CD4-positive, alpha-beta T cell treated with Interleukin-6 for 4 hours (primary cell): ENCODE results near the gene ACHE.

Experiments
- DNase-seq: peaks from one replicate; pipeline ENCODE4 v3.0.0-alpha.2; 2020; ENCODE audit warnings: mixed read lengths

ACHE gene

DNA sequence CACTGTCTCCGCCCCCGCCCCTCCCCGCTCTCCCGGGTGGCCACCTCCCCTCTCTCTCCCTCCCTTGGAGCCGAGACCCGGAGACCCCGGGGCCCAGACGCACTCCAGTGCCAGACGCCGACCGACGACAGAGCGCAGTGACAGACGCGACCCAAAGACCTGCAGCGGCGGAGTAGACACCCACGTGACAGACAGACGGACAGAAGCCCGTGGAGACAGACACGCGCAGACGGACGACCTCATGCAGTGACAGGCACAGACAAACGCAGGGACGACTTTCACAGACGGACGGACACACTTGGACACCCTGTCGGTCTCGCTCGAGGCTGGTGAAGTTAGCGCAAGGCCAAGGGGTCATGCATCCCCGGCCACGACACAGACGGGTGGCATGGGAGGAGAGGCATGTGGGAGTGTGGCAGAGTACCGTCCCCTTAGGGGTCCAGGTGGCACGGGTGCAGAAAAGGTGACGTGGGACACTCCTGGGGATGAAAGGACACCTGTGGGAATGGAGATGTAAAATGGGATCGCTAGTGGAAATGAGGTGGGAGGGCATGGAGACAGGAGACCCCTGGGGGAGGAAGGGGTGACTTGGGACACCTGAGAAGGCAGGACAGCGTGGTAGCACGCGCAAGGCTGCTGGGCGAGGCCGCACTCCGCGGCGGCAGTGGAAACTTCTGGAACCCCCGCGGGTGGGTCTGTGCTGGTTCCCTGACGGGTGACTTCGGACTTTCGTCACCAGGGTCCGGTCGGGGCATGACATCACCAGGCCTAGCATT, 456 bp upstream of the ACHE start:
- DNase-seq, result peak; percentile 44

DNA sequence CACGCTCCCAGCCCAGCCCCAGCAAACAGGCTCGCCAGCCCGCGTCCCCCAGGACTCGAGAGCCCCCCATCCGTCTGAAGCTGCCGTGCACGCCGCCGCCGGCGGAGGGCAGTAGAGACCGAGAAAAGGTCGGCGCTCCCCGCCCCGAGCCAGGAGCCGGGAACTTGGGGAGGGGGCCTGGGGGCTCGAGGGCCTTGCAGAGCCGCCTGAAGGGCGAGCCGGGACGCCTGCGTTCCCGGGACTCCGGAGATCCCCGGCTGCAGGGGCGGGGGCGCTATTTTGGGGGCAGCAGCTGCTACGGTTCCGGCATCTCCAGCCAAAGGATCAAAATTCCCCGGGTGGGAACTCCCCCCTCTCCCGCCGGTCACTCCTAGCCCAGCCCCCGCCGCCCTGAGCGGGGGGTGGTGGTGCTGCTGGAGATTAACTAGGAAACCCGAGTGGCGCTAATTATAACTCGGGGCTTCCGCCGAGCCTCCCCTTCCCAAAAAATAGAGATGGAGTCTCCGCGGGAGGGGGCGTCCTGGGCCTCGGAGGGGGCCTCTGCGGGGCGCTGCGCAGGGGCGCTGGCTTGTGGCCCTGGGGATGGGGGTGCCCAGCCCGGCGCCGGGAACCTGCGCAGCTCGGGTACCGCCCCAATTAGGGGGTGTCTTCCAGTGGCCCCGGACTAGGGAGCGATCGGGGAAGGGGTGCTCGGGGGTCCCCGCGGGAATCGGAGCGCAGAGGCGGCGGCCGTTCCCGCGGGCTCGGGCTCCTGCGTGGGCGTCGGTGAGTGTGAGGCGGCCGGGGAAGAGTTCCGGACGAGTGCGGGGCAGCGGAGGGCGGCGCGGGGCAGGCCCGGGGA, 608 bp downstream of the ACHE start:
- DNase-seq, result peak; percentile 65

DNA sequence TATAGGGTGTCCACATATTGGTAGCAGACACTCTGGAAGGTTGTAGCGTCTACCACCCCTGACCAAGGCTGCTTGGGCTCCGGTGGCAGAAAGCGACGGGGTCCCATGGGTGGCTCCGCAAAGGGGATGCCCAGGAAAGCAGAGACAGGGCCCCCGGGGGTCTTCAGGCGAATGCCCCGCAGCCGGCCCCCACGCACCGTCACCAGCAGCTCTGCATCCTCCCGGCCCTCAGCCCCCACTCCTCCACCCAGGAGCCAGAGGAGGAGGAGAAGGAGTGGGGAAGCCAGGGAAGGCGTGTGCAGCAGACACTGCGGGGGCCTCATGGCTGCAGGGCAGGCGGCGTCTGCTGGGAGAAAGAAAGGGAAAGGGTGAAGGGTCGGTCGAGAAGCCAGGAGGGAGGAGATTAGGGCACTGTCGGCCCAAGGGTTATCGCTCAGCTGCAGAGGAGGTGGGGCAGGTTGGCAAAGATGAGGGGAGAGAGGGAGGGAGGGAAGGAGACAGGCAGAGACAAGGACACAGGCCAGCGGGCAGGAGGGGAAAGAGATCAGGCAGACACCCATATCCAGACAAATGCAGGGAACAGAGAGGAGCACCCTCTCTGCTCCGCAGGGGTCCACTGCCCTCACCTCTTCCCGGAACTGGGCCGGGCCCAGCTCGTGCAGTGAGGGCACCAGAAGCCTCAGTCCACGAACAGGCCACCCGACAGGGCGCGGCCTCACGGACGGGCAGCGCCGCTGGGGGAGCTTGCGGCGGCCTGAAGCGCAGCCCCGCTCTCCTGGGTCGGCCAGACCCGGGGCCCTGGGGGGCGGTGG, 1.6 kb downstream of the ACHE start:
- no peak for DNase-seq

DNA sequence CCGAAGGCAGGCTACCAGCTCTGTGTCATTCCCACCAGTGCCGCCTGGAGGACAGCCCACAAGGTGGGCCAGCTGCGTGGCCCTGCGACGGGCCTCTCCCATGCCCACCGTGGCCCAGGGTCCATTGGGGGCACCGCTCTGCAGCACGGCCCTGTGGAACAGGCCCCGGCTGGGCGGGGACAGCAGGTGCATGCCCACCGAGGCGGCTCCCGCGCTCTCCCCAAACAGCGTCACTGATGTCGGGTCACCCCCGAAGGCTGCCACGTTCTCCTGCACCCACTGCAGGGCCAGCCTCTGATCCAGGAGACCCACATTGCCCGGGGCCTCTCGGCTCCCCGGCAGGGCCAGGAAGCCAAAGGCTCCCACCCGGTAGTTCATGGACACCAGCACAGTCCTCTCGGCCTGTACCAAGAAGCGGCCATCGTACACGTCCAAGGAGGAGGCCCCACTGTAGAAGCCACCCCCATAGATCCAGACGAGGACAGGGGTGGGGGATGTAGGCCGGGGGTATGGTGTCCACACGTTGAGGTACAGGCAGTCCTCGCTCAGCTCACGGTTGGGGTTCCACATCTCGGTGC, 2.3 kb downstream of the ACHE start:
- DNase-seq, result no peak

DNA sequence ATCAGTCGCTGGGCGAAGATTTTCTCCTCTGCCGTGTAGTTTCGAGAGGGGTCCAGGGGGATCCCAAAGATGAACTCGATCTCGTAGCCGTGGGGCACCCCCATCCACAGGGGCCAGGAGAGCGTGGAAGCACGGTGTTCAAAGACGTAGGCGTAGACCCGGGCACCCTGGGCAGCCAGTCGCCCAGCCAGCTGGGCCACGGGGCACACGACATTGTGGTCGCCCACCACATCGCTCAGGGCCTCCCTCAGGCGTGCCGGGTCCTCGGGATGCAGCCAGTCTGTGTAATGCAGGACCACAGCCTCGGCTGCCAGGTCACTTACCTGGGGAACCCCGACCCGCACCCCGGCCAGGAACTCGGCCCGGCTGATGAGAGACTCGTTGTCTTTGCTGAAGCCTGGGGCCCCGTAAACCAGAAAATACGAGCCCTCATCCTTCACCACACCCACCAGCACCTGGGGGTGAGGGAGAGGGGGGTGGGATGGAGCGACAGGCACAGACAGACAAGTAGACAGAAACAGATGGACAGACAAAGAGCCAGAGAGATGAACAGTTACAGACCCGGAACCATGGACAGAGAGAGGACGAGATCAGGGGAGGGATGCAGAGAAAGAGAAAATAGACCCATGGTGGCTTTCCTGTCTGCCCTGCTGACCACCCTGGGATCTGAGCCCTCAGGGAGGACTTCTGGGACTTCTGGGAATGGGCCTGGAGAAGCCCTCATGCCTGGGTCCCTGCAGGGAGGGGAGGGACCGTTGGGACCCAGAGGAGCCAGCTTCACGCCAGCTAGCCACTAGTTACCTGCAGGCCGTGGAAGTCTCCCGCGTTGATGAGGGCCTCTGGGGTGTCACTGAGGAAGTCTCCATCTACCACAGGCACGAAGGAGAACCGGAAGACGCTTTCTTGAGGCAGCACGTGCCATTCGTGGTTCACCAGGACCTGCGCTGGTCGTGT, 3.0 kb downstream of the ACHE start:
- DNase-seq, result no peak

DNA sequence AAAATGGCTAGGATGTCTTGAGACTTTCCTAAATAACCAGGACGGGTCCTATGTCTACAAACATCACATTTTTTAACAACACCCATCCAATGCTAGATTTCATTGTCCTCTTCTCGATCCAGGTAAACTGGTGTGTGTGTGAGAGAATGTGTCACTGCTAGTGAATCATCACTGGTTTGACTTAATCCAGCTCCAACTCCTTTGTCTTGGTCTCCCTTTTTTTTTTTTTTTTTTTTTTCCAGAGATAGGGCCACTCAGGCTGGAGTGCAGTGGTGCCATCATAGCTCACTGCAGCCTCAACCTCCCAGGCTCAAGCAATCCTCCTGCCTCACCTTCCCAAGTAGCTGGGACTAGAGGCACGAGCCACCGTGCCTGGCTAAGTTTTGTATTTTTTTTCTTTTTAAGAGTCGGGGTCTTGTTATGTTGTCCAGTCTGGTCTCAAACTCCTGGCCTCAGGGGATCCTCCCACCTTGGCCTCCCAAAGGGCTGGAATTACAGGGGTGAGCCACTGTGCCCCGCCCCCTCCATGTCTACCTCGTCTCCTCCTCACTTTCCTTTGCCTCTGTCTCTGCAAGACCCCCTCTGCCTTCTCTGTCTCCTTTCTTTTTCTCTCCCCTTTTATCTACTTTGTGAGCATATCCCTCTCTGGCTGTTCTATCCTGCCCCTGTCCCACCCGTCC, 4.0 kb downstream of the ACHE start:
- DNase-seq, result no peak

DNA sequence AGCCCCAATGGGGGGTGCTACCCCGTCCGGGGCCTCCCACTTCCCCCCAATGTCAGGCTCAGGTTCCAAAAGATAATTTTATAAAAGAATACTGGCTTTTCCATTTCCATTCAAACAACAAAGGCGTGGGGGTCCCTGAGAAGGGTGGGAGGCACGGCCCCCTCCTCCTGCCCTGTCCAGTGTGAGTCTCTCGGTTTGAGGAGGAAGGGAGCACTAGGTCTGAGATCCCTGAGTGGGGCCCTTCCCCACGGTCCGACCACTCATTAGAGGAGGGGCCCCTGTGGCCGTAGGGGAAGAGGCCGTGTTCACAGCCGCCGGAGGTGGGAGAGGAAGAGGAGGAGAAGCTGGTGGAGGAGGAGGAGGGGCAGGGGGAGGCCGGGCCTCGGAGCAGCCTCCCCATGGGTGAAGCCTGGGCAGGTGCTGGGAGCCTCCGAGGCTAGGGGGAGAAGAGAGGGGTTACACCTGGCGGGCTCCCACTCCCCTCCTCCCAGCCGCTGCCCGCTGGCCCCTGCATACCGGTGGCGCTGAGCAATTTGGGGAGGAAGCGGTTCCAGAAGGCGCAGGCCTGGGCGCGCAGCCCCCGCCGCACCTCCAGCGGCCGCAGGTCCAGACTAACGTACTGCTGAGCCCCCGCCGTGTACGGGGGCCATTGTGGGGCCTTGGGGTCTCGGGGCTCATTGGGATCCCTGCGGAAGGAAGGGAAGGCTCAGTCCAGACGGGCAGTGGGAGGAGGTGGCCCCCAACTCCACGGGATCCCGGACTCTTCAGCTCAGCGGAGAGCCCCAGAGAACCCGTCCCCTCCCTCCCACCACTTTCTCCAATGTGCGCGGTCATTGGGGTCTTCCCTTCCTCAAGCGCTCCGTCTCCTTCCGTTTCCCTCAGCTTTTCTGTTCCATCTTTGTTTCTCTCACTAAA, 4.8 kb downstream of the ACHE start:
- no peak for DNase-seq

DNA sequence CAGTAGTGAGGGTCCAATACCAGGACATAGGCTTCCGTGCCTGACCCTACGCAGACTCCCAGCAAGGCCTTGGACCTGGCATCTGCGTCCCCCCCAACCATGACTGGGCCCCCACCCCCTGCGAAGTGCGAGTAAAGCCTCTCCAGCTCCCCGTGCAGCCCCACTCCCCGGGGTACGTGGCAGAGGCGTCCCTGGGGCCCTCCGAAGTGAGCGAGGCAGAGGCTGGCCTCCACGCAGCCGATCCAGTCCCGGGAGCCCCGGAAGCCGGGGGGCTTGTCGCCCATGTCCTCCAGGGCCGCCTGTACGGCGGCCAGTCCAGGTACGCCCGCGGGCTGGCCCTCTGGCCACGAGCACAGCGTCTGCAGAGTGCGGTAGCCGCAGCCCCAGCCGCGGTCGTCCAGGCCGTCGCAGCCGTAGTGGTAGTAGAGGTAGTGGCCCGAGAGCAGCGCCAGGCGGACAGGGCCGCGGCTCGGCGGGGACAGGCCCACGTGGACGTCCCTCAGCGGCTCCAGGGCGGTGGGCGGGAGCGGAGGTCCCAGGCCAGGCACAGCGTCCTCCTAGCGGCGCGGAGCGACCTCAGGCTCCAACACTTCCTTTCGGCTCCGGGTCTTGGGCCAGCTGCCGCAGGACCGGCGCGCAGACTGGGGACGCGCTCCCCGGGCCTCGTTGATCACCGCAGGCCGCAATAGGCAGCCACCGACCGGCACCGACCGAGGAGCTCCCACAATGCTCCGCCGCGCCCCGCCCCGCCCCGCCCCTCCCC, 6.5 kb downstream of the ACHE start, which contains the start of gene UFSP1:
TSS of gene UFSP1 (minus strand) at position 728 of the 763 bp plus-strand sequence. CDS start at position 284, 444 bp downstream.
- DNase-seq, result no peak

DNA sequence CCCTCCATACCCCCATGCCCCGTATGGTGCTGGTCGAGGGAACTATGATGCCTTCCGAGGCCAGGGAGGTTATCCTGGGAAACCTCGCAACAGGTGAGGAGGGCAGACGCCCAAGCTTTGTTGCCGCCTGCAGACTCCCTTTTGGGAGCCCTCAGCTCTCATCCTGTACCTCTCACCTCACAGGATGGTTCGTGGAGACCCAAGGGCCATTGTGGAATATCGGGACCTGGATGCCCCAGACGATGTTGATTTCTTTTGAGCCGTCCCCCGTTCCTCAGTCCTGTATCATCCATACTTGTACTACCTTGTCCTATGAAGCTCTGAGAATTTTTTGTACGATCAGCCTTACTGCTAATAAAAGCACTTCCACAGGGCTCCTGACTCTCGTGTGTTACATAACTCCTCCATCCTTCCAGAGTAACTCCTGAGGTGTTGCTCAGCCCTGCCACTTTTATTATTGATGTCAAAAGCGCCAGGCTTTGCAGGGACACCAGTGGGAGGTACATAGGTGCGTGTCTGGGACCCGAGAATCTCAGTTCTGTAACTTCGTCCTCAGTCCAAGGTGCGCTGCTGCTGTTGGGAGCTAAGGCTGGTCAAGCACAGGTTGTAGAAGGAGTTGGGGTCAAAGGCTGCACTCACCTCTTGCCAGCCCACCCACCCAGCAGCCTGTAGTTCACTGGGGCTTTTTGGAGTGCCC, 7.2 kb downstream of the ACHE start:
- no peak for DNase-seq

DNA sequence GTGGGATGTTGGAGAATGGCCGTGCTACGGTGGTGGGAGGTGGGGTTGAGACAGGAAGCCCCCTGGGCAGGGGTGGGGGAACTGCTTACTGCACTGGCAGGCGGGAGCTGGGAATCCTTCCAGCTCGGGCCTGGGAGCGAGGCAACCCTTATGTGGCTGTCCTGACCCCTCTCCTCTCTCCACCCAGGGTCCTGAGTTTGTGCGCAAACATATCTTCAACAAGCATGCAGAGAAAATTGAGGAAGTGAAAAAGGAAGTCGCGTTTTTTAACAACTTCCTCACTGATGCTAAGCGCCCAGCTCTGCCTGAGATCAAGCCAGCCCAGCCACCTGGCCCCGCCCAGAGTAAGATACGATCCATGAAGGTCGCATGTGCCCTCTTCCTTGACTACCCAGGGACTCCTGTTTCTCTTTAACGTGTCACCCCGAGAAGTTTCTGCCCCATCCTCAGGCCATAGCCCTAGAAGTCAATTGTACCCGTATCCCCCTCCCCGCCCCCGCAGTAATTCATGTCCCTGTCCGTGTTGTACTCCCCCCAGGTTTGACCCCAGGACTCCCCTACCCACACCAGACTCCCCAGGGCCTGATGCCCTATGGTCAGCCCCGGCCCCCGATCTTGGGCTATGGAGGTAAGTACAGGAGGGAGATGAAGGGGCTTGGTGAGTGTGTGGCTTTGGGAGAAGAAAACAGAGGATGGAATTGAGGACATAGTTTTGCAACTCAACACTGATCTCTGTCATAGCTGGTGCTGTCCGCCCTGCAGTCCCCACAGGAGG, 8.0 kb downstream of the ACHE start:
- peak; percentile 74 for DNase-seq

DNA sequence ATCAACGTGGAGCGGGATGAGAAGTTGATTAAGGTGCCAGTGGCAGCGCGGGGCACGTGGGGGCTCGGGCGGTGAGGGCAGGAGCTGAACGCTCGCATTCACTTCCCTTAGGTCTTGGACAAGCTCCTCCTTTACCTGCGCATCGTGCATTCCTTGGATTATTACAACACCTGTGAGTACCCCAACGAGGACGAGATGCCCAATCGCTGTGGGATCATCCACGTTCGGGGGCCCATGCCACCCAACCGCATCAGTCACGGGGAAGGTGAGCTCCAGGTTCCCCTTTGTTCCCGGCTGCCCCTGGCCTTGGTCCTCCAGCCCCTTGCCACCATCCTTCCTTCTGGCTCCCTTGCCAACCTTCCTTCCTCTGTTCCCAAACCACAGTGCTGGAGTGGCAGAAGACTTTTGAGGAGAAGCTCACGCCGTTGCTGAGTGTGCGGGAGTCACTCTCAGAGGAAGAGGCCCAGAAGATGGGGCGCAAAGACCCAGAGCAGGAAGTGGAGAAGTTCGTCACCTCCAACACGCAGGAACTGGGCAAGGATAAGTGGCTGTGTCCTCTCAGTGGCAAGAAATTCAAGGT, 8.7 kb downstream of the ACHE start:
- peak; percentile 28 for DNase-seq

DNA sequence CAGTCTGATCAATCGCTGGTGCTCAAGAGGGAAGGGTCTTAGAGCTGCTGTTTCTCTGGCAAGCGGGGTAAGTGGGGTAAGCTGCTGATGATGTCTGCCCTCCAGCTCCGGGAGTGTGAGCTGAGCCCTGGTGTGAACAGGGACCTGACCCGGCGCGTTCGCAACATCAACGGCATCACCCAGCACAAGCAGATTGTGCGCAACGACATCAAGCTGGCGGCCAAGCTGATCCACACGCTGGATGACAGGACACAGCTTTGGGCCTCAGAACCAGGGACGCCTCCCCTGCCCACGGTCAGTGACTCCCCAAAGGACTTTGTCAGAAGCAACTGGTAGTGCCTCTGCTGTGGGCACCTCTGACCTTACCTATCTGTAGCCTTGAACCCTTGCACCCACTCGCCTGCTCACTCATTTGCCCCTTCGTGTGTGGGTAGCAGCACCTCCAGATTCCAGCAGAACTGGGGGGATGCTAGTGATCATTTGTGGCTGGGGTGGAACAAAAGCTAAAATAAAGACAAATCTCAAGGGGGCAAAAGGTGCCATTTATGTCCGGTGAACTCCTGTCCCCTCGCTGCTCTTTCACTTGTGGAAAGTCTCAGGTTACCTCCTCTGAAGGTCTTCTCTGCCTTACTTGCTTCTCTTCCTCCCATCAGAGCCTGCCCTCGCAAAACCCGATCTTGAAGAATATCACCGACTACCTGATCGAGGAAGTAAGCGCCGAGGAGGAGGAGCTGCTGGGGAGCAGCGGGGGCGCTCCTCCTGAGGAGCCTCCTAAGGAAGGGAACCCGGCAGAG, 9.3 kb downstream of the ACHE start:
- DNase-seq, result no peak

DNA sequence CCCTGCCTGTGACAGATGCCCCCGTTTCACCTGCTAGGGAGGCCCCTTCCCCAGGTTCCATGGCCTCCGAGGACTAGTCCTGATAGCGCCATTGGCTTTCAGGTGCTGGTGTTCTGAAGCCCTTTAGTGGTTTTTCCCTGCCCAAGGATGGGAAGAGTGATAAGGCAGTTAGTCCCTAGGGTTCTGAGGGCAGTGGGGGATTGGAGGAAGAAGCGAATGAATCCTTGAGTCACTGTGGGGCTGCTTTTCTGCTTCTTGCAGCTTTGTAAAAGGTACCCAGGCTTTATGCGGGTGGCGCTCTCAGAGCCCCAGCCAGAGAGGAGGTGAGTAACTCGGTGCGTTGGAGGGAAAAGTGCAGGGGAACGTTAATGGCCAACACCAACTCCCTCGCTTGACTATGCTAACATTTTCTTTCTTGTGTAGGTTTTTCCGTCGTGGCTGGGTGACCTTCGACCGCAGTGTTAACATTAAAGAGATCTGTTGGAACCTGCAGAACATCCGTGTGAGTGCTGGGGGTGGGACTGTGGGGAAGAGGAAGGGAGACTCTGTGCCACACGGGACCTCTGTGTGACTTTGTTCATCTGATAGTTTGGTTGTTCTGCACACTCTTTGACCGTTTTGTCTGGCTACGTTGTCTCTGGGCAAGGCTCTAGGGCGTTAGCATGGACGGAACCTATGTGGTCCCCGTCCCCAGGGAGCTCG, 10.1 kb downstream of the ACHE start:
- DNase-seq, result no peak

DNA sequence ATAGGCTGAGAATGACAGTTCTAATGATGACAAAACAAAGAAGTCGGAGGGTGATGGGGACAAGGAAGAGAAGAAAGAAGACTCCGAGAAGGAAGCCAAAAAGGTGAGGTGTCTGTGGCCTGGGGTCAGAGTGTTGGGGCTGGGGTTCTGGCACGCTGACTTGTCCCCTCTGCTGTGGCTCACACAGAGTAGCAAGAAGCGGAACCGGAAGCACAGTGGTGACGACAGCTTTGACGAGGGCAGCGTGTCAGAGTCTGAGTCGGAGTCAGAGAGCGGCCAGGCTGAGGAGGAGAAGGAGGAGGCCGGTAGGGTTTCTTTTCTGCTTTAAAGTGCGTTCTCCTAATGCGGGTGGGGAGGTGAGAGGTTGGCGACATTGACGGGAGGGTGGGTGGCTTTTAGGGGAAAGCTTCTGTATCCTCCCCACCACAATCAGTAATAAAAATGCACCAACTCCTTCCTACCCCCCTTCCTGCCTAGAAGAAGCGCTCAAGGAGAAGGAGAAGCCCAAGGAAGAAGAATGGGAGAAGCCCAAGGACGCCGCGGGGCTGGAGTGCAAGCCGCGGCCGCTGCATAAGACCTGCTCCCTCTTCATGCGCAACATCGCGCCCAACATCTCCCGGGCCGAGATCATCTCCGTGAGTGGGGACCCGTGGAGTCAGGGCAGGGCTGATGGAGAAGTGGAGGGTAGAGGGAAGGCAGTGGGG, 10.8 kb downstream of the ACHE start:
- peak; percentile 49 for DNase-seq
